ENCODE measurements around the gene KCNK7.

GRCh38 chr11:65578134-65578533 lies 17.5 kb downstream of the KCNK7 start:
- TF ChIP-seq, protein P1, sequence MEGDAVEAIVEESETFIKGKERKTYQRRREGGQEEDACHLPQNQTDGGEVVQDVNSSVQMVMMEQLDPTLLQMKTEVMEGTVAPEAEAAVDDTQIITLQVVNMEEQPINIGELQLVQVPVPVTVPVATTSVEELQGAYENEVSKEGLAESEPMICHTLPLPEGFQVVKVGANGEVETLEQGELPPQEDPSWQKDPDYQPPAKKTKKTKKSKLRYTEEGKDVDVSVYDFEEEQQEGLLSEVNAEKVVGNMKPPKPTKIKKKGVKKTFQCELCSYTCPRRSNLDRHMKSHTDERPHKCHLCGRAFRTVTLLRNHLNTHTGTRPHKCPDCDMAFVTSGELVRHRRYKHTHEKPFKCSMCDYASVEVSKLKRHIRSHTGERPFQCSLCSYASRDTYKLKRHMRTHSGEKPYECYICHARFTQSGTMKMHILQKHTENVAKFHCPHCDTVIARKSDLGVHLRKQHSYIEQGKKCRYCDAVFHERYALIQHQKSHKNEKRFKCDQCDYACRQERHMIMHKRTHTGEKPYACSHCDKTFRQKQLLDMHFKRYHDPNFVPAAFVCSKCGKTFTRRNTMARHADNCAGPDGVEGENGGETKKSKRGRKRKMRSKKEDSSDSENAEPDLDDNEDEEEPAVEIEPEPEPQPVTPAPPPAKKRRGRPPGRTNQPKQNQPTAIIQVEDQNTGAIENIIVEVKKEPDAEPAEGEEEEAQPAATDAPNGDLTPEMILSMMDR (IDR thresholded peaks at IDR 0.05): no peak
- TF ChIP-seq POLR2A (IDR thresholded peaks at IDR 0.05): no peak
